H9 (cell line): Measurements from ENCODE around the gene GATA2. TPM values are rescaled to one million over a fixed set of nuclear protein-coding genes. Genes with fewer than 3 reads are reported as not detected.

Source experiments
- DNase-seq: peaks from one replicate; pipeline ENCODE4 v3.0.0-alpha.2; 2017
- H2AFZ ChIP-seq: one replicate; pipeline ENCODE4 v1.6.1; 2013; ENCODE audit warnings: mild to moderate bottlenecking, low read length, control low read depth, moderate library complexity
- H2AK5ac ChIP-seq: 2 replicates; pipeline ENCODE4 v1.6.1; 2013; ENCODE audit warnings: low read length, control low read depth, mixed read lengths; ENCODE audit not compliant: insufficient read length
- H2BK120ac ChIP-seq: one replicate; pipeline ENCODE4 v1.6.1; 2013; ENCODE audit warnings: low read depth, mild to moderate bottlenecking, low read length, control low read depth, inconsistent platforms; ENCODE audit not compliant: poor library complexity, severe bottlenecking
- H2BK12ac ChIP-seq: 2 replicates; pipeline ENCODE4 v1.6.1; 2013; ENCODE audit warnings: low read length, control low read depth, mixed read lengths, low read depth; ENCODE audit not compliant: insufficient read length
- H2BK15ac ChIP-seq: 2 replicates; pipeline ENCODE4 v1.6.1; 2013; ENCODE audit warnings: low read depth, low read length, control low read depth
- H2BK20ac ChIP-seq: one replicate; pipeline ENCODE4 v1.6.1; 2013; ENCODE audit warnings: low read depth, mild to moderate bottlenecking, low read length, control low read depth, inconsistent platforms; ENCODE audit not compliant: poor library complexity, severe bottlenecking
- H2BK5ac ChIP-seq: 2 replicates; pipeline ENCODE4 v1.6.1; 2013; ENCODE audit warnings: low read length, control low read depth, mixed read lengths; ENCODE audit not compliant: insufficient read length
- H3K14ac ChIP-seq: 2 replicates; pipeline ENCODE4 v1.6.1; 2013; ENCODE audit warnings: low read length, control low read depth; ENCODE audit not compliant: insufficient read depth
- H3K18ac ChIP-seq: 2 replicates; pipeline ENCODE4 v1.6.1; 2013; ENCODE audit warnings: low read depth, mild to moderate bottlenecking, mixed read lengths, low read length, control low read depth; ENCODE audit not compliant: insufficient read length
- H3K23ac ChIP-seq: 2 replicates; pipeline ENCODE4 v1.6.1; 2013; ENCODE audit warnings: low read length, control low read depth, mixed read lengths, low read depth; ENCODE audit not compliant: insufficient read length
- H3K23me2 ChIP-seq: 2 replicates; pipeline ENCODE4 v1.6.1; 2013; ENCODE audit warnings: low read depth, mild to moderate bottlenecking, mixed read lengths, low read length, control low read depth; ENCODE audit not compliant: insufficient read length, poor library complexity, severe bottlenecking
- H3K27ac ChIP-seq: 2 replicates; pipeline ENCODE4 v1.5.1; 2013; ENCODE audit warnings: low read length, control low read depth, mixed read lengths, low read depth; ENCODE audit not compliant: insufficient read length
- H3K27me3 ChIP-seq: 2 replicates; pipeline ENCODE4 v1.6.1; 2013; ENCODE audit warnings: low read length, control low read depth, inconsistent platforms; ENCODE audit not compliant: insufficient read depth
- H3K4ac ChIP-seq: 2 replicates; pipeline ENCODE4 v1.6.1; 2013; ENCODE audit warnings: low read depth, mild to moderate bottlenecking, control low read depth, inconsistent platforms, low read length, moderate library complexity
- H3K4me1 ChIP-seq: 2 replicates; pipeline ENCODE4 v1.6.1; 2013; ENCODE audit warnings: low read length, control low read depth, inconsistent platforms; ENCODE audit not compliant: insufficient read depth
- H3K4me2 ChIP-seq: 2 replicates; pipeline ENCODE4 v1.6.1; 2013; ENCODE audit warnings: low read length, control low read depth, mixed read lengths; ENCODE audit not compliant: insufficient read length, insufficient read depth
- H3K56ac ChIP-seq: 2 replicates; pipeline ENCODE4 v1.6.1; 2013; ENCODE audit warnings: low read depth, mild to moderate bottlenecking, mixed read lengths, low read length, control low read depth; ENCODE audit not compliant: insufficient read length
- H3K79me1 ChIP-seq: 2 replicates; pipeline ENCODE4 v1.6.1; 2013; ENCODE audit warnings: low read depth, mild to moderate bottlenecking, moderate library complexity, low read length, control low read depth, inconsistent platforms; ENCODE audit not compliant: insufficient read depth, poor library complexity, severe bottlenecking
- H3K79me2 ChIP-seq: 2 replicates; pipeline ENCODE4 v1.6.1; 2013; ENCODE audit warnings: low read length, control low read depth, inconsistent platforms; ENCODE audit not compliant: insufficient read depth
- H3K9ac ChIP-seq: 2 replicates; pipeline ENCODE4 v1.6.1; 2013; ENCODE audit warnings: low read length, control low read depth, mixed read lengths; ENCODE audit not compliant: insufficient read length; ENCODE audit errors: extremely low read depth
- H3K9me3 ChIP-seq: one replicate; pipeline ENCODE4 v1.6.1; 2013; ENCODE audit warnings: low read depth, low read length, inconsistent platforms; ENCODE audit not compliant: control insufficient read depth
- H3T11ph ChIP-seq: one replicate; pipeline ENCODE4 v1.6.1; 2013; ENCODE audit warnings: mild to moderate bottlenecking, low read length, control low read depth, inconsistent platforms
- H4K20me1 ChIP-seq: one replicate; pipeline ENCODE4 v1.6.1; 2013; ENCODE audit not compliant: control insufficient read depth, insufficient read length, insufficient read depth
- H4K5ac ChIP-seq: 2 replicates; pipeline ENCODE4 v1.6.1; 2013; ENCODE audit warnings: low read depth, mild to moderate bottlenecking, mixed read lengths, low read length, control low read depth; ENCODE audit not compliant: insufficient read length
- H4K8ac ChIP-seq: replicated peaks from 2 replicates; pipeline ENCODE4 v1.6.1; 2013; ENCODE audit warnings: low read length, control low read depth, mixed read lengths, low read depth; ENCODE audit not compliant: insufficient read length
- H4K91ac ChIP-seq: 2 replicates; pipeline ENCODE4 v1.6.1; 2013; ENCODE audit warnings: low read depth, mild to moderate bottlenecking, moderate library complexity, mixed read lengths, low read length, control low read depth; ENCODE audit not compliant: insufficient read length
- H3K27ac Mint-ChIP-seq, 3 experiments: 2 replicates in 2 of 3; 3 replicates in 1 of 3; pipeline ENCODE4 v1.8.0; 2020 to 2021; ENCODE audit warnings: mixed read lengths in 3 of 3, mild to moderate bottlenecking in 1 of 3, moderate library complexity in 1 of 3
- H3K27me3 Mint-ChIP-seq: 2 replicates; pipeline ENCODE4 v1.8.0; 2021; ENCODE audit warnings: low read depth, mild to moderate bottlenecking, moderate library complexity, mixed read lengths
- H3K36me3 Mint-ChIP-seq, 3 experiments: 2 replicates in 2 of 3; 3 replicates in 1 of 3; pipeline ENCODE4 v1.8.0; 2020 to 2021; ENCODE audit warnings: low read depth in 3 of 3, mixed read lengths in 3 of 3; ENCODE audit not compliant: insufficient read depth in 1 of 3
- H3K4me1 Mint-ChIP-seq, 2 experiments: 2 replicates each; pipeline ENCODE4 v1.8.0; 2020; ENCODE audit warnings: mixed read lengths in 2 of 2
- H3K4me3 Mint-ChIP-seq, 2 experiments: 2 replicates in 1 of 2; 3 replicates in 1 of 2; pipeline ENCODE4 v1.8.0; 2020 to 2021; ENCODE audit warnings: mild to moderate bottlenecking in 2 of 2, mixed read lengths in 2 of 2, moderate library complexity in 1 of 2
- H3K9me3 Mint-ChIP-seq, 2 experiments: 2 replicates in 1 of 2; 3 replicates in 1 of 2; pipeline ENCODE4 v1.8.0; 2020; ENCODE audit warnings: mild to moderate bottlenecking in 2 of 2, mixed read lengths in 2 of 2, moderate library complexity in 1 of 2
- WGBS: extraction: QIAGEN DNeasy Blood & Tissue Kit; methylation state at CpG from one replicate; pipeline ENCODE4 v1.1.7; 2013; ENCODE audit warnings: missing lambda C conversion rate, low lambda C conversion rate, mixed read lengths; ENCODE audit not compliant: insufficient read length; ENCODE audit errors: extremely low coverage; 5-methylcytosine and 5-hydroxymethylcytosine counted together
- total RNA-seq: library from RNA; stranded (reverse); gene quantifications from 2 replicates; pipeline ENCODE4 v1.2.1, GENCODE V29; 2021
- TF ChIP-seq, protein P1 (sequence below): fragments of 200-600 bp; sonication (generic); conservative IDR thresholded peaks from 3 replicates; pipeline ENCODE4 v1.8.0; 2021; ENCODE audit warnings: antibody characterized with exemption, mild to moderate bottlenecking

GATA2 gene
- total RNA-seq, 1 experiment from 2014 or later, result 1.9 TPM

- DNase-seq, result peak; percentile 42
- H4K91ac ChIP-seq, result no peak overlapping the region
- H3K27ac ChIP-seq, result no peak overlapping the region
- no peak overlapping the region for H3K4me2 ChIP-seq
- no peak overlapping the region for H2BK5ac ChIP-seq
- H3K27me3 ChIP-seq, result no peaks in the 10 kb centered on the region; the same call in 1 of the 2 replicates
- Mint-ChIP-seq H3K4me3 (no peak overlapping the region), H3K9me3 (no peaks in the 10 kb centered on the region; a peak in 1 of 5 replicates), H3K4me1 (peaks cover 9 to 16% of the 10 kb centered on the region in 2 experiments; a peak in 3 of 4 replicates), H3K27ac (no peak overlapping the region), H3K27me3 (peaks cover 60% of the 10 kb centered on the region), H3K36me3 (no peaks in the 10 kb centered on the region)
- no peak overlapping the region for H3K4ac ChIP-seq
- H3K4me1 ChIP-seq, result no peaks in the 10 kb centered on the region
- no peaks in the 10 kb centered on the region for H4K20me1 ChIP-seq
- no peak overlapping the region for H2BK15ac ChIP-seq
- H3K9me3 ChIP-seq, result no peaks in the 10 kb centered on the region
- no peak overlapping the region for H3K18ac ChIP-seq
- no peak overlapping the region for H3K56ac ChIP-seq
- no peak overlapping the region for H3T11ph ChIP-seq
- H3K23ac ChIP-seq, result no peak overlapping the region
- H2BK12ac ChIP-seq, result no peak overlapping the region
- H3K14ac ChIP-seq, result no peak overlapping the region
- H2AK5ac ChIP-seq, result no peak overlapping the region
- no peak overlapping the region for H2BK120ac ChIP-seq
- no peak overlapping the region for H3K9ac ChIP-seq
- no peak overlapping the region for H2AFZ ChIP-seq
- H4K8ac ChIP-seq, result no peak overlapping the region
- no peaks in the 10 kb centered on the region for H3K79me1 ChIP-seq
- no CpG with 5 or more reads among the region's 12 CpGs for WGBS
- H4K5ac ChIP-seq, result no peak overlapping the region
- H3K23me2 ChIP-seq, result no peaks in the 10 kb centered on the region
- H3K79me2 ChIP-seq, result no peaks in the 10 kb centered on the region
- TF ChIP-seq, protein P1, sequence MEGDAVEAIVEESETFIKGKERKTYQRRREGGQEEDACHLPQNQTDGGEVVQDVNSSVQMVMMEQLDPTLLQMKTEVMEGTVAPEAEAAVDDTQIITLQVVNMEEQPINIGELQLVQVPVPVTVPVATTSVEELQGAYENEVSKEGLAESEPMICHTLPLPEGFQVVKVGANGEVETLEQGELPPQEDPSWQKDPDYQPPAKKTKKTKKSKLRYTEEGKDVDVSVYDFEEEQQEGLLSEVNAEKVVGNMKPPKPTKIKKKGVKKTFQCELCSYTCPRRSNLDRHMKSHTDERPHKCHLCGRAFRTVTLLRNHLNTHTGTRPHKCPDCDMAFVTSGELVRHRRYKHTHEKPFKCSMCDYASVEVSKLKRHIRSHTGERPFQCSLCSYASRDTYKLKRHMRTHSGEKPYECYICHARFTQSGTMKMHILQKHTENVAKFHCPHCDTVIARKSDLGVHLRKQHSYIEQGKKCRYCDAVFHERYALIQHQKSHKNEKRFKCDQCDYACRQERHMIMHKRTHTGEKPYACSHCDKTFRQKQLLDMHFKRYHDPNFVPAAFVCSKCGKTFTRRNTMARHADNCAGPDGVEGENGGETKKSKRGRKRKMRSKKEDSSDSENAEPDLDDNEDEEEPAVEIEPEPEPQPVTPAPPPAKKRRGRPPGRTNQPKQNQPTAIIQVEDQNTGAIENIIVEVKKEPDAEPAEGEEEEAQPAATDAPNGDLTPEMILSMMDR, result peak; percentile 56
- H2BK20ac ChIP-seq, result no peak overlapping the region
These were observed 10.2 kb upstream of the GATA2 start for GRCh38 chr3:128503164-128503651.
